ENCODE measurements around the gene PRDM16. TPM values are rescaled to one million over a fixed set of nuclear protein-coding genes. Genes with fewer than 3 reads are reported as not detected.

The PRDM16 gene
- total and polyA plus RNA-seq, 2 of the 8 experiments (the other 6 are each of a cell fraction or from before 2014, with no cell fraction given), result 0.39 to 0.43 TPM

GRCh38 chr1:3135073-3135702, 66.2 kb downstream of the PRDM16 start (continued):
- TF ChIP-seq CHD7 (IDR thresholded peaks at IDR 0.05; ENCODE audit: insufficient replicate concordance, low read length), result no peak
- no peak for TF ChIP-seq E2F6 (IDR thresholded peaks at IDR 0.05)
- TF ChIP-seq ATF2 (IDR thresholded peaks at IDR 0.05; ENCODE audit: low read length), result no peak
- no peak for TF ChIP-seq SP1 (IDR thresholded peaks at IDR 0.05; ENCODE audit: low read depth, low read length)
- TF ChIP-seq EGR1 (IDR thresholded peaks at IDR 0.05; ENCODE audit: borderline replicate concordance, low read depth, low read length), result no peak
- TF ChIP-seq KDM4A (IDR thresholded peaks at IDR 0.05; ENCODE audit: low read depth, low read length, severe bottlenecking), result no peak
- TF ChIP-seq EZH2 (IDR thresholded peaks at IDR 0.05; ENCODE audit: low read depth, low read length, severe bottlenecking), result no peak
- TF ChIP-seq SP4 (IDR thresholded peaks at IDR 0.05; ENCODE audit: low read length), result no peak

Measured in H1 (cell line).